ENCODE measurements around the gene PTGDS.
A peak's percentile ranks its signal among the peaks of the same experiment; 100 is the strongest.

GRCh38 chr9:136947955-136948510, 29.3 kb upstream of the PTGDS start:
- TF ChIP-seq CTCF (IDR thresholded peaks at IDR 0.05) (peak in 4 of 6 experiments; percentile 33 to 48 (median 42)), POLR2A (IDR thresholded peaks at IDR 0.05) (no peak)
